ENCODE measurements around the gene SERPINA5. TPM values are rescaled to one million over a fixed set of nuclear protein-coding genes. Genes with fewer than 3 reads are reported as not detected.

SERPINA5 gene
- total and polyA plus RNA-seq, 2 of the 13 experiments (the other 11 are each of a cell fraction or from before 2014, with no cell fraction given) = 449 to 498 TPM

DNA sequence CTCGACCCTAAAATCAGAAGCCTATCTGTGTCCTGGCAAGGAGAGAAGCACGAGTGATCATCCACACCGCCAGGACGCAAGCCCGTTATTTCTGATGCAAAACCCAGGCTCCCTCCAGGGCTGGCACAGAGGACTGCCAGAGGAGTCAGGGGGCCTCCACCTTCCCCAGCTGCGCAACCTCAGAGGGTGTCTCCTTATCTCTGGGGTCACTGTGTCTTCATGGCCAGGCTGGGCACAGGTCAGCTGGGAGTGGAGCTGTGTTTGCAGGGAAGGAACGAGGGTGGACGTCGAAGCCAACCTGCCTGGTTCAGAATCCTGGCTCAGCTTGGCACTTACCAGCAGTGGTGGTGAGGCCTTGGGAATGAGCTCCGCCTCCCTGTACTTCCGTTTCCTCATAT lies 18.9 kb downstream of the SERPINA5 start (continued):
- TF ChIP-seq ZNF253 (CRISPR knock-in tag; IDR thresholded peaks at IDR 0.05; ENCODE audit: borderline replicate concordance) (no peak), LCORL (IDR thresholded peaks at IDR 0.05) (no peak), LCORL (CRISPR knock-in tag; IDR thresholded peaks at IDR 0.05) (no peak), ZNF138 (CRISPR knock-in tag; IDR thresholded peaks at IDR 0.05; ENCODE audit: low read depth) (no peak), ZNF605 (CRISPR knock-in tag; IDR thresholded peaks at IDR 0.05) (peak; percentile 83), ZNF343 (CRISPR knock-in tag; IDR thresholded peaks at IDR 0.05) (0 out of 2 replicates have a peak, but pooled peaks have one; percentile 2), MLLT10 (CRISPR knock-in tag; IDR thresholded peaks at IDR 0.05) (no peak), ELF1 (CRISPR knock-in tag; IDR thresholded peaks at IDR 0.05) (no peak), HOXD1 (CRISPR knock-in tag; IDR thresholded peaks at IDR 0.05) (no peak), ZBTB7A (CRISPR knock-in tag; IDR thresholded peaks at IDR 0.05) (no peak), ZNF224 (CRISPR knock-in tag; IDR thresholded peaks at IDR 0.05) (0 out of 2 replicates have a peak, but pooled peaks have one; percentile 13), ZSCAN30 (CRISPR knock-in tag; IDR thresholded peaks at IDR 0.05) (no peak), ZFP82 (CRISPR knock-in tag; IDR thresholded peaks at IDR 0.05; ENCODE audit: borderline replicate concordance) (no peak), RCOR2 (CRISPR knock-in tag; IDR thresholded peaks at IDR 0.05) (no peak), ZNF792 (CRISPR knock-in tag; IDR thresholded peaks at IDR 0.05) (no peak), ZNF563 (CRISPR knock-in tag; IDR thresholded peaks at IDR 0.05) (0 out of 2 replicates have a peak, but pooled peaks have one; percentile 15), ZNF564 (CRISPR knock-in tag; IDR thresholded peaks at IDR 0.05) (0 out of 2 replicates have a peak, but pooled peaks have one; percentile 15), SUZ12 (IDR thresholded peaks at IDR 0.05; ENCODE audit: low read depth, low read length) (no peak), ZNF337 (CRISPR knock-in tag; IDR thresholded peaks at IDR 0.05; ENCODE audit: borderline replicate concordance, low read depth) (no peak)
- TF ChIP-seq, protein P1, sequence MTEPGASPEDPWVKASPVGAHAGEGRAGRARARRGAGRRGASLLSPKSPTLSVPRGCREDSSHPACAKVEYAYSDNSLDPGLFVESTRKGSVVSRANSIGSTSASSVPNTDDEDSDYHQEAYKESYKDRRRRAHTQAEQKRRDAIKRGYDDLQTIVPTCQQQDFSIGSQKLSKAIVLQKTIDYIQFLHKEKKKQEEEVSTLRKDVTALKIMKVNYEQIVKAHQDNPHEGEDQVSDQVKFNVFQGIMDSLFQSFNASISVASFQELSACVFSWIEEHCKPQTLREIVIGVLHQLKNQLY (CRISPR knock-in tag; IDR thresholded peaks at IDR 0.05) = no peak
- TF ChIP-seq, protein P2, sequence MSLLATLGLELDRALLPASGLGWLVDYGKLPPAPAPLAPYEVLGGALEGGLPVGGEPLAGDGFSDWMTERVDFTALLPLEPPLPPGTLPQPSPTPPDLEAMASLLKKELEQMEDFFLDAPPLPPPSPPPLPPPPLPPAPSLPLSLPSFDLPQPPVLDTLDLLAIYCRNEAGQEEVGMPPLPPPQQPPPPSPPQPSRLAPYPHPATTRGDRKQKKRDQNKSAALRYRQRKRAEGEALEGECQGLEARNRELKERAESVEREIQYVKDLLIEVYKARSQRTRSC (CRISPR knock-in tag; IDR thresholded peaks at IDR 0.05; ENCODE audit: low read depth) = no peak
- TF ChIP-seq, protein P3, sequence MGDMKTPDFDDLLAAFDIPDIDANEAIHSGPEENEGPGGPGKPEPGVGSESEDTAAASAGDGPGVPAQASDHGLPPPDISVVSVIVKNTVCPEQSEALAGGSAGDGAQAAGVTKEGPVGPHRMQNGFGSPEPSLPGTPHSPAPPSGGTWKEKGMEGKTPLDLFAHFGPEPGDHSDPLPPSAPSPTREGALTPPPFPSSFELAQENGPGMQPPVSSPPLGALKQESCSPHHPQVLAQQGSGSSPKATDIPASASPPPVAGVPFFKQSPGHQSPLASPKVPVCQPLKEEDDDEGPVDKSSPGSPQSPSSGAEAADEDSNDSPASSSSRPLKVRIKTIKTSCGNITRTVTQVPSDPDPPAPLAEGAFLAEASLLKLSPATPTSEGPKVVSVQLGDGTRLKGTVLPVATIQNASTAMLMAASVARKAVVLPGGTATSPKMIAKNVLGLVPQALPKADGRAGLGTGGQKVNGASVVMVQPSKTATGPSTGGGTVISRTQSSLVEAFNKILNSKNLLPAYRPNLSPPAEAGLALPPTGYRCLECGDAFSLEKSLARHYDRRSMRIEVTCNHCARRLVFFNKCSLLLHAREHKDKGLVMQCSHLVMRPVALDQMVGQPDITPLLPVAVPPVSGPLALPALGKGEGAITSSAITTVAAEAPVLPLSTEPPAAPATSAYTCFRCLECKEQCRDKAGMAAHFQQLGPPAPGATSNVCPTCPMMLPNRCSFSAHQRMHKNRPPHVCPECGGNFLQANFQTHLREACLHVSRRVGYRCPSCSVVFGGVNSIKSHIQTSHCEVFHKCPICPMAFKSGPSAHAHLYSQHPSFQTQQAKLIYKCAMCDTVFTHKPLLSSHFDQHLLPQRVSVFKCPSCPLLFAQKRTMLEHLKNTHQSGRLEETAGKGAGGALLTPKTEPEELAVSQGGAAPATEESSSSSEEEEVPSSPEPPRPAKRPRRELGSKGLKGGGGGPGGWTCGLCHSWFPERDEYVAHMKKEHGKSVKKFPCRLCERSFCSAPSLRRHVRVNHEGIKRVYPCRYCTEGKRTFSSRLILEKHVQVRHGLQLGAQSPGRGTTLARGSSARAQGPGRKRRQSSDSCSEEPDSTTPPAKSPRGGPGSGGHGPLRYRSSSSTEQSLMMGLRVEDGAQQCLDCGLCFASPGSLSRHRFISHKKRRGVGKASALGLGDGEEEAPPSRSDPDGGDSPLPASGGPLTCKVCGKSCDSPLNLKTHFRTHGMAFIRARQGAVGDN (CRISPR knock-in tag; IDR thresholded peaks at IDR 0.05) = peak; percentile 83
- TF ChIP-seq, protein P4, sequence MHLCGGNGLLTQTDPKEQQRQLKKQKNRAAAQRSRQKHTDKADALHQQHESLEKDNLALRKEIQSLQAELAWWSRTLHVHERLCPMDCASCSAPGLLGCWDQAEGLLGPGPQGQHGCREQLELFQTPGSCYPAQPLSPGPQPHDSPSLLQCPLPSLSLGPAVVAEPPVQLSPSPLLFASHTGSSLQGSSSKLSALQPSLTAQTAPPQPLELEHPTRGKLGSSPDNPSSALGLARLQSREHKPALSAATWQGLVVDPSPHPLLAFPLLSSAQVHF (CRISPR knock-in tag; IDR thresholded peaks at IDR 0.05) = no peak
